ENCODE measurements around the gene MECP2.
"Not testable (repeated sequence)": the region's sequence is repeated elsewhere in the genome, so short reads cannot be mapped to it uniquely, and the experiment has no call there.

The MECP2 gene

DNA sequence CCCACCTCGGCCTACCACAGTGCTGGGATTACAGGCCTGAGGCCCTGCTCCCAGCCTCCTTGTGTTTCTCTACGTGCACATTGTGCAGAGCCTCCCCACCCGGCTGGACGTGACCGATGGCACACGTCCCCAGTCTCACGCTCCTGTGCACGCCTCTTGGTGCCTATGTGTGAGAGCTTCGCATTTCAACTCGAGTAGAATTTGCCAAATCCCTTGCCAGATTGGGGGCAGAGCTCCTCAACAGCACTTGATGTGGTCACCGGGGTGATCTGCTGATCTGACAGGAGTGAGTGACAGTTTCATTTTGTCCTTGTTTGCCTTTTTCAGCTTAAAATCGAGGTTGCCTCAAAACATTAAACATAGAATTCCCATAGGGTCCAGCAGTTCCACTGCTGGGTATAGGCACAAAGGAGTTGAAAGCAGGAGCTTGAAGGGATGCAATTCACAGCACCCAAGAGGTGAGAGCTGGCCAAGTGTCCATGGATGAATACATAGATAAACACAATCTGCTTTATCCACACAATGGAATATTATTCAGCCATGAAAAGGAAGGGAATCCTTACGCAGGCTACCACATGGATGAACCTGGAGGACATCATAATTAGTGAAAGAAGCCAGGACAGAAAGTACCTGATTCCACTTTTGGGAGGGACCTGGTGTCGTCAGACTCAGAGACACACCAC lies 107.4 kb downstream of the MECP2 start:
- no peak for DNase-seq

DNA sequence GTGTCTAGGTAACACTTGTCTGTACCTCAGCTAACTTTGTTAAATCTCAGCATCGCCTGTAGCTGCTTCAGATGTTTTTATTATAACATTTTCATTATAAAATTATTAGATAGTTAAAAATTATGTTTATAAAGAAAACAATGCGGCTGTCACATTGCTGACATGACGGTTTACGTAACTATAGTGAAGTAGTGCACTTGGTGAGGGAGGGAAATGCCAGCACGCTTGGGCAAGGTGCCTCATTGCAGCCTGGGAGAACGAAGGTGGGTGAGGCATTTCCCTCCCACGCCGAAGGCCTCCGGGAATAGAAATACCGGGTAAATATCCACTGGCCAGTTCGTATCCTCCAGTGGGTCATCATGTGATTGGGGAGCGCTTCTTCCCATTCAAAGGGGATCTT lies 109.0 kb downstream of the MECP2 start:
- no peak for DNase-seq

DNA sequence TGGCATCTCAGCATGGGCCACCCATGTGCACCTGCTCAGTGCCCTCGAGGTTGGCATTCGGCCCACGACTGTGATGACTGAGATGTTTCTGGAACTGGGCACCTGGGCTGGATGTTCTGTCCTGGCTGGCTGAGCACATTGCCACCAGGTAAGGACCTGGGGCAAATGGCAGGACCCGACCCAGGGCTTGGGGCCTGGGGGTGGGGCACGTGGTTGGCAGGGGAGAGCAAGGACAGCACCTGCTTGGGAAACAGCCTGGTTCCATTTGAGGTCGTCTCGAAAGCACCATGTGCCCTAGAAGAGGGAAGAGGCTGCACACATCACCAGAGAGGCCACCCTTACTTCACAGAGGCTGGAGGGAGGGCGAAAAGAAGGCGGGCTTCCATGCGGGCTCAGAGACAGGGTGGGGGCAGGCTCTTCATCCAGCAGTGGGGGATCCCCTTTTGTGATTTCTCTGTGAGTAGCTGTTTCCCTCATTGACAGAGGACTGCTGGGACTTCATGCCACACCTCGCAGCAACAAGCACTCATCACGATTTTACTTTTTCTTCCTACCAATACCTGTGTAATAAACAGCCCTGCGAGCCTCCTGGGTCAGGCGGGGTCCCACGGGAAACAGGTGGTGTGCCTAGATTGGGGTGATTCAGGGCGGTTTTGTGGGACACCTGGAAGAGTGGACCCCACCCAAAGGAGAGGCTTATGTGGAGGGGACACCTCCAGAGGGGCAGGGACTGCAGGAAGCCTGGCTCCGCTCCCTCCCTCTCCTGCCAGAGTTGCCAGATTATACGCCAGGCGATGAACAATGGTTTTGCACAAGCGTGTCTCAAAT lies 113.0 kb downstream of the MECP2 start:
- no peak for DNase-seq

DNA sequence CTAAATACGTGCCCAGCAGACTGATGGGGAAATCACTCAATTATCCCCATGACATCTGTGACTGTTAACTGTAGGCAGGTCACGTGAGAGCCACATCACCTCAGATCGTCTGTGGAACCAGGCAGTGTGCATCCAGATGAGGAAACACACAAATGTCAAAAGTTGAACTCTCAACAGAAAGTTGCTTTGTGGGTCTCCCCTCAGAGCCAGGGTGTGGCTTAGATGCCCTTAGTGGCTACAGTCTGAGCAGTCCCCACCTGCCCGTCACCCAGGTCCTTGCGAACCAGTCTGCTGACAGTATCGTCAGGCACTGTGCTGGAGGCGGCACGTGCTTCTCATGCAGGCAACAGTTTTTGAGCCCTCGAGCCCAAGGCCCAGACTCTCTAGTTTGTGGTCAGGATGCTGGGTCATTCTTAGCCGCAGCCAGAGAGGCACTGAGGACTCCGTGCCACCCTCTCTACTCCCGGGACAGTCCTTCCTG lies 114.2 kb downstream of the MECP2 start:
- DNase-seq: no peak

DNA sequence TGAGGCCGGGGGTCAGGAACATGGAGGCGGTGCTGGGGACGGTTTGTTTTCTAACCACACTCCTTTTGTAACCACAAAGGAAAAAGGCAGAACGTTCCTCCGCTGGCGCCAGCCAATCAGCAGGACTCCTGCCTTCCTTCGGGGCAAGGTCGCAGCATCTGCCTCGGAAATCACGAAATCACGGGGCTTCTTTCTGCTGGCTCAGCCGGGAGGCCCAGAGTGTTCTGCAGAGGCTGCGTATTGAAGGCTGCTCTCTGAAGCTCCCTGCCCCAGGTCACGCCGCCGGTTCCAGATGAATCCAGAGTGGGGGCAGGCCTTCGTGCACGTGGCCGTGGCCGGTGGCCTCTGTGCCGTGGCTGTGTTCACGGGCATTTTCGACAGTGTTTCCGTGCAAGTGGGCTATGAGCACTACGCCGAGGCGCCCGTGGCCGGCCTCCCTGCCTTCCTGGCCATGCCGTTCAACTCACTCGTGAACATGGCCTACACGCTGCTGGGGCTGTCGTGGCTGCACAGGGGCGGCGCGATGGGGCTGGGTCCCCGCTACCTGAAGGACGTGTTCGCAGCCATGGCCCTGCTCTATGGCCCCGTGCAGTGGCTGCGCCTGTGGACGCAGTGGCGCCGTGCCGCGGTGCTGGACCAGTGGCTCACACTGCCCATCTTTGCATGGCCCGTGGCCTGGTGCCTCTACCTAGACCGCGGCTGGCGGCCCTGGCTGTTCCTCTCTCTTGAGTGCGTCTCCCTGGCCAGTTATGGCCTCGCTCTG lies 115.6 kb downstream of the MECP2 start:
- no peak for DNase-seq

DNA sequence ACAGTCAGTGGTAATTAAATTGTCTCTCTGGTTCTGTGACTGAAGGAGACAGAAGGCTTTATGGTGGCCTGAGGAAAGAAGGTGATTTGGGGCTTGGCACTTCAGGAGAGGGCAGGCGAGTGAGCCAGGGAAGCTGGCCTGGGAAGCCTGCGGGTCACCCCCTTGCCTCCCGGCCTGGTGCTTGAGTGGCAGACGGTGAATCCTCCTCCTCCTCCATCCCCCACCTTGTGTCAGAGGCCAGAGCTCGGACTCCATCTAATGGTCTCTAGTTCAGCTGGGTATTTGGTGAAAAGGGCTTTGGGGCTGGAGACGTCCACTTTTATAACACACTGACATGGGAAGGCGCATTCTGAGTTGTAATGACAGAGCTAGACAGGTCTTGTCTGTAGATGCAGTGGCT lies 116.3 kb downstream of the MECP2 start:
- no peak for DNase-seq

DNA sequence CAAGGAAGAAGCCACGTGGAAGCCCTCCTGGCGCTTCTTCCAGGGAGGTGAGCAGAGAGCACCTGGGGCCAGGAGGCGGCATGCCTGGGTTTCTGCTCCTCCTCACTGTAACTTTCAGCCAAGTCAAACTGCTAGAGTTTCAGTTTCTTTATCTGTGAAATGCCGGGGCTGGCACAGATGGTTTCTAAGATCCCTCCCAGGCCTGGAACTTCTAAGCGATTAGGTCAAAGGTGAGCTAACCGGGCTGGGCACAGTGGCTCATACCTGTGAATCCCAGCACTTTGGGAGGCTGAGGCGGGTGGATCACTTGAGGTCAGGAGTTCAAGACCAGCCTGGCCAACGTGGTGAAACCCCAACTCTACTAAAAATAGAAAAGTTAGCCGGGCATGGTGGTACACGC lies 117.1 kb downstream of the MECP2 start:
- DNase-seq: not testable (repeated sequence)

DNA sequence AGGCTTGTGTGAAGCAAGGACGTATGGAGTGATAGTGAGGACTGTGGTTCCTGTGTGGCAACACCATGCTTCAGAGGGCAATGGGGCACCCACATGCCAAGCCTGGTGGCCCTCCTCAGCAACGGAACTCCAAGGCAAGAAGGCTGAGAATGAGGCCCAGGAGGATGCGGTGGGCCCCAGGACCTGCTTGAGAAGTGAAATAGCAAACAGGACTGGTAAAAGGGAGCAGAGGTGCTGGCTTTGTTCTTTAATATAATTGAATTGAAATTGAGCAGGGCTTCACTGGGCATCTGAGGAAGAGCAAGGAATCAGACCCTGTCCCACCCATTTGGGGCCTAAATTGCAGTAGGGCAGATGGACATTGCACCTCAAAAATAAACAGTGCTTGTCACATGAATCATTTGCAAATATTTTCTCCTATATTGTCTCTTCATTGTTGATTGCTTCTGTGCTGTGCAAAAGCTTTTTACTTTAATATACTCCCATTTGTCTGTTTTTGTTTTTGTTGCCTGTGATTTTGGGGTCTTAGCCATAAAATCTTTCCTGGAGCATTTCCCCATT lies 122.7 kb downstream of the MECP2 start:
- DNase-seq: no peak

DNA sequence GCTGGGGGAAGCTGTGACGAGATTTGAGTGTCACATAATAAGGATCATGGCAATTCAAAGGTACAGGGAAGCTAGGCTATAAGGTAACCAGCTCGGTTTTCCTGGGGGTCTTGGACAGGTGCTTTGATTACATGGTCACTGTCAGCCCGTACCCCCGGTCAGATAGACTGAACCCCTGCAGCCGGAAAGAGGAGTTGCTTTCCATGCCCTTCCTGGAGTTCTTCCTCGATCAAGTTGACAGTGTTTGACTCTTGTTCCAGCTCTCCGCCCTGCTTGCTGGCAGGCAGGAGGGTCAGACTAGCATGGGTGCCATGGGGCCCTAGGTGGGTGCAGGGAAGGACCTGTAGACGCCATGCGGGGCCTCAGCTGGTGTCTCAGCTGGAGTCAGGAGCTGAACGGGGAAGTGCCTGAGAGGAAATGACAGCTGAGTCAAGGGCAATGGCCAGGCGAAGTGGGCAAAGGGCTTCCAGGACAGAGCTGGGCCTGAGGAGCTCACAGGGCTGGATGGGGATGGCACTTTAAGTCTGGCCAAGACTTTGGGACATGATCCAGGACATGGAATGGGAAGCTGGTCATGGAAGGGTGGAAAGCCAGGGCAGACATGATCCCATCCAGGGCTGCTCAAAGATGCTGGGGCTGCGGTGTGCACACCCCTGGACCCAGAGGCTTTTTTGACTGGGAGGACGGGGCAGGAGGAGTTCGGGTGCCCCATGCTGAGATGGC lies 123.4 kb downstream of the MECP2 start:
- no peak for DNase-seq

DNA sequence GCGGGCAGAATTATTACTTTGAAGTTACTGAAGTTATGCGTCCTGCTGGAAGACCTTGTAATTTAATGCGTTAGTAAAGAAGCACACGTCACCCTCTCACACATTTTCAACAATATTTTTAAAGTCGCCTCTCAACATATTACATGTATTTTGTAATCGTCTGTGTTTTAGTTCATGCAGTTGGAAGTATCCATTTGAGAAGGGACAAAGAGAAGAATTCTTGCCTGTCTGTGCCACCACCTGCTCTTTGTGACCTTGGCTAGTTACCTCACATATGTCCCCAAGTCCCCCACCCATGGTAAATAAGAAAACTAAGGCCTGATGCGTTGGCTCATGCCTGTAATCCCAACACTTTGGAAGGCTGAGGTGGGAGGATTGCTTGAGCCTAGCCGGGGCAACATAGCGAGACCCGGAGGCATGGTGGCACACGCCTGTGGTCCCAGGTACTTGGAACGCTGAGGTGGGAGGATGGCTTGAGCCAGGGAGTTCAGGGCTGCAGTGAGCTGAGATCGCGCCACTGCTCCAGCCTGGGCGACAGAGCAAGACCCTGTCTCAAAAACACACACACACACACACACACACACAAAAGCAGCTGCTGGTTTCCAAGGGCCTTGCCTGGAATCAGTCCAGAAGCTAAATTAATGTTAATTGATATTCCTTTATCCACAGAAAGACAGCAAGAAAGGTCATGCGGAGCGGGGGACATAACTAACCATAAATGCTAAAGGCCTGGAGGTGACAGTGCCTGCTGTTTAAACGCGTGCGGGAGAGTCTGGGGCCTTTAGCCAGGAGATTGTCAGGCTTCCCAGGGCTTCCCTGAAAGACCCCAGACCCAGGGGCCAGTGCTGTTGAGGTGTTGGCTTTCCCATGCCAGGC lies 124.2 kb downstream of the MECP2 start:
- no peak for DNase-seq

DNA sequence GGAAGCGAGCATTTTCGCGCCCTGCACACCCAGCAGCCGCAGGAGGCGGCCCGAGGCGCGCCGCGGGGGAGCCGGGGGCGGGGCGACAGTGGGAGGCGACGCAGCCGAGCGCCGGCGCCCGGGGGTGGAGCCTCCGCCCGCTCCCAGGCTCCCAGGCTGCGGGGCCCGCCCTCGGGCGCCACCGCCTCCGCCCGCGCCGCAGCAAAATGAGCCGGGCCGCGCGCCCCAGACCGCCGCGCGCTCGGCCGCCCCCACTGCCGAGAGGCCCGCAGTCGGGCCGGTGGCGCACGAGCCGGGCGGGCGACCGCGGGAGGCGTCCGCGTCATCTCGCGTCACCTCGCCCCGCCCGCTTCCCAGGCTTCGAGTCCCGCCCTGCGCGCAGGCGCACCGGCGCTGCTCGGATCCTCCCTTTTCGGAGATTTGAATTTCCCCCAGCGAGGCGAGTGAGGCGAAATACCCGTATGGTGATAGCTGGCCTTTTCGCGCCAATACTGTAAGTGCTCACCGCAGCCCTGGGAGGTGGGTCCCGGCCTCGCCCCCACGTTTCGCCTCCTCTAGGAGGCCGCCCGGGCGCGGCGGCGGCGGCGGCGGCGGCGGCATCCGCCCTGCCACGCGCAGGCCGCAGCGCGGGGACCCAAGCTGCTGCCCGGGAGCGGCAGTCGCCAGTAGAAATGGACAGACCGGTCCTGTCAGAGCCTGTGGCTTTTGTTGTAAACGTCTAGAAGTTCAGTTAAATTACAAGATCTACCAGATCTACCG lies 125.0 kb downstream of the MECP2 start, which contains the start of gene TMEM187:
Gene TMEM187, plus strand, starts transcription at position 387 of the 759 bp plus-strand sequence. CDS start 9,309 bp downstream, outside the sequence.
- DNase-seq: peak; percentile 89

Data from fibroblast of skin of back (primary cell).